C1 segment of cervical spinal cord (tissue), 14 donors: ENCODE measurements around the gene MRPS22.
"Not testable (repeated sequence)": the region's sequence is repeated elsewhere in the genome, so short reads cannot be mapped to it uniquely, and the experiment has no call there.

Experiments used
- DNase-seq, 14 donors: peaks; one replicate each; lab custom pipeline; 2025; lab: John Stamatoyannopoulos, UW

Gene MRPS22

GRCh38 chr3:139311557-139311956, 32.3 kb upstream of the MRPS22 start:
- DNase-seq, result no peak

DNA sequence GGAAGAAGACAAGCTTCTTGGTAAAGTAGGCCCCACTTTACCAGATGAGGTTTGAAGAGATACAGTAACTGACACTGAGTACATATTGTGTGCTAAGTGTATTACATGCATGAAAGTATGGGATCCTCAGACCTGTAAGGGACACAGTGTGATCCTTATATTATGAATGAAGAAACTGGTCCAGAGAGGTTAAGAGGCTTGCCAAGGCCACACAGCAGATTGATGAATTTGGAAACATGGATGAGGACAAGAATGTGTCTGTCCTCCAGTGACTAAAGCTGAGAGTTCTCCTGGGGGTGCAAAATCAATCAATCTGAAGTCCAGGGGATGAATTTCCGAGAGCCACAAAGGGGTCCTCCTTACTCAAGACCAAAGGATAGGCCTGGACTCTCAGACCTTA, 31.4 kb upstream of the MRPS22 start:
- no peak for DNase-seq

GRCh38 chr3:139312959-139313358, 30.9 kb upstream of the MRPS22 start:
- no peak for DNase-seq

GRCh38 chr3:139313921-139314320, 29.9 kb upstream of the MRPS22 start:
- no peak for DNase-seq

- DNase-seq, result no peak
Measured at GRCh38 chr3:139317215-139317614, 26.6 kb upstream of the MRPS22 start.

DNA sequence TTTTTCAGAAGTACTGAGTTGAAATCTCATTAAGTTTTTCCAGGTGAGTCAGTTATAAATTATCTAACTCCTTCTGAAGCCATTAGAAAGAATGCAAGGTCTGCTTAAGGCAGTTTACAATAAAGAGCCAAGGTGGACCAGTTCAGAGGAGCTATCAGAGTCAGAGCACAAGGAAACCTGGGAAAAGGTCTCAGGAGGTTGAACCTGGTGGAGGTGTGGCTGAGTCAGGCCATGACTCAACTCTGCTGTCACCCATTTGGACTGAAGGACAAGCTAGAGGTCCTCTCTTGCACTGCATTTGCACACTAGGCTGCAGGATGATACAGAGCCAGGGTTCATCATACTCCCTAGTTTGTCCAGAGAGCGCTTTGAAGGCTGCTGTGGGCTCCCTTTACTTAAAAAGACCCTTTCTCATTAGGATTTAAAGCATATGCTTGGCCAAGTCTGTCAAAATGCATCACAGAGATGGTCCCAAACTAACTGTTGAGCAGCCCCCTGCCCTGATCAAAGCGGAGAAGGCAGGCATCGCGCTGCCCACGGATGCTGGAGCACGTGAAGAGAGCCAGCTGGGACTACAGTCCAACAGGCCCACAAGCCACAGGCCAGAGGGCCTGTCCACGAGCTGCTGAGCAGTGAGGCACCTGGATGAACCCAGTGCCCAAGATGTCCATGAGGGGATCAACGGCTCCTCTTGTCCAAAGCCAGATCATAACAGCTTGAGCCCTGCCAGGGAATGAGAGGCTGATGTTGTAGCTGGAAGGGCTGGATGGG, 26.0 kb upstream of the MRPS22 start:
- no peak for DNase-seq

- no peak for DNase-seq
Measured at GRCh38 chr3:139318431-139318816, 25.4 kb upstream of the MRPS22 start.

- no peak for DNase-seq
Measured at GRCh38 chr3:139318826-139319225, 25.0 kb upstream of the MRPS22 start.

DNA sequence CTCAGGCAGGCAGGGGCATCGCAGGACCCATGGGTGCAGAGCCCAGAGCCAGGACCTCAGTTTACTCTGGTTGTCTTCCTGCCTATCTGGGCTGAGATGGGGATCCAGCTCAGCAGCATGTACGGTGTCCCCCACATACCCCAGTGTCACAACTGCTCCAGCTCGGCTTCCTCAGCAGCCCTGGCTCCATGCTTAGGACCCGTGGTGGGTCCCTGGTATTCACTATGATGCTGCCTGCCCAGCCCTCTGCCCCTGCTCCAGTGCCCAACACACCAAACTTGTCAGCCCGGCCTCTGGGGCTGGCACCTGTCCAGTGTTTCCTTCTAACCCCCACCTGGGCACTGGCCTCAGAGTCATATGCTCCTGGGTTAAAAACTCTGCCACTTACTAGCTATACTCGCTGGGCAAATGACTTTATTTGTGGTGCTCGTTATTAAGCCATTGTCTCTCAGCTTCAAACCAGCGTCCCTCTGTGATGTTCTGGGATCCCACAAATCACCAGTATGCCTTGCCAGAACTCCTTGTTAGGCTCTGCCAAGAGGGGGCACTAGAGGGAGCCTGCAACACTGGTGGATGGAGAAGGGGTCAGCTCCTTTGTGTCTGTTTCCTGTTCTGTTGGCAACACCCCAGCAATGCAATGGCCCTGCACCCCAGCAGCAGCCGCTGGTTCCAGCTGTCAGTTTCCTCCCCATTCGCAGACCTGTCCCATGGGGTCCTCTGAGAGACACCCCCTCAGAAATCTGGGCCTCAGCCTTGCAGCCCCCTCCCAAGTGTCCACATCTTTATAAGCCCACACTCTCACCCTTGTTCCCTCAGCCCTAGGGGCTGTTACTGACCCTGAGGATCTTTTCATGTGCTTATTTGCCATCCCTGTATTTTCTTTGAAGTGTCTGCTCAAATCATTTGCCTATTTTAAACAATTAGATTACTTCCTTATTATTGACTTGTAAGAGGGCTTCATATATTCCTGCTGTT, 24.1 kb upstream of the MRPS22 start:
- no peak for DNase-seq

DNA sequence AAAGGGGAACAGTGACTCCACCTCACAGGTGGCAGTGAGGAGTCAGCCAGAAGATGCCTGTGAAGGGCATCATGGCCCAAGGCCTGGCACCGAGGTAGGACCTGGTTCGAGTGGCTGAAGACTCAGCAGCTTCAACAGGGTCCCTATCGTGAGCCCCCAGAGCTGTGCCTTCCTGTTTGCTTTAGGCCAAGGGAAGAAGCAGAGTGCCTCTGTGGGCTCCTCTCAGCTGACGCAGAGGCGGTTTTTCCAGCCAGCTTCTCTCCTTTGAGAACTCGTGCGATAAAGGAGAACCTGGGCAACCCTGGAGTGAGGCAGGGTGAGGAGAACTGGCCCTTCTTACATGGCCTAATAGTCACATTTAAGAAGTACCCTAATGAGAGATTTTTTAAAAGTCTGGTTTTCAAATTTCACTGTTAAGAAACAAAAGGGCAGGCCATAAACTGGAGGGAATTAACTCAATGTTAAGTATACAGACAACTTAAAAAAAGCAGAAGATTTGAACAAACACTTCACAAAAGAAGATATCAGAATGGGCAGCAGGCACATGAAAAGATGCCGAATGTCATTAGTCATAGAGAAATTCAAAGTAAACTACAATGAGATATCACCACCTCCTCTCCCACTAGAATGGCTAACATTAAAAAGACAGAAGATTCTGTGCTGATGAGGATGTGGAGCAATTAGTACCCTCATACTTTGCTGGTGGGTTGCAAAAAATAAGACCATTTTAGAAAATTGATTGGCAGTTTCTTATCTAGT, 23.1 kb upstream of the MRPS22 start:
- DNase-seq, result no peak

DNA sequence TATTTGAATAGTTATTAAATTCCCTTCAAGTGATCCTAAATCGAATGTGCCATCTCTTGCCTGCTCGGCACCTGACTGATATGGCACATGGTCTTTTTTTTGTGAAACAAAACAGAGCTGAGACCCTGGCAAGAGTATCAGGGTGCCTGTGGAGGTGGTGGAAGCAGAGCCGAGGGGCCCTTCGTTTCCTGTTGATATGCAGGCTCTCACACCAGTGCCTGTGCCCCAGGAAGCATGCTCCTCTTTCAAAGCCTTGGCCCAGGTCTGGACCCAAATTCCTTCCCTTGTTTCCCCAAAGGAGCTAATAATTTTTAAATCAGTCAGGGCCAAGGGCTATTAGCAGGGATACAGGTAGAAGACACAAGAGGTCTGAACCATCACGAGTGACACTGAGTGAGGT, 21.5 kb upstream of the MRPS22 start:
- DNase-seq, result no peak

- no peak for DNase-seq
Measured at GRCh38 chr3:139323146-139323545, 20.7 kb upstream of the MRPS22 start.

DNA sequence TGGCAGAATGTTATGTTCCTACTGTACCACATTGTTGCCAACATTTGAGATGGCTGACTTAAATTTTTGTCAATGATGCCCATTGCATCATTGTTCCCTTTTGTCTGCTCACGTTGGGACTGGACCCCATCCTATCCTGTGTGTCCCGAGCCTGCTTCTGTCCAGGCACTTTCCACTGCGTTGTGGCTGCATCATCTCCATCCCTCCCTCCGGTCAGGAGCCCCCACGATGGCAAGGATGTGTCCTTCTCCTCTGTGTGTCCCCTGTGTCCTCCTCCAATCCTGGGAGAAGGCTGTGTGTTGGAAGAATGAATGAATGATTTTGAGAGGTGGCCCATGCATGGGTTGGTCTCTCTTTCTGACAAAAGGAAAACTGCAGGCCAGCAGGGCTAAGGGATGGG, 19.4 kb upstream of the MRPS22 start:
- DNase-seq, result no peak

DNA sequence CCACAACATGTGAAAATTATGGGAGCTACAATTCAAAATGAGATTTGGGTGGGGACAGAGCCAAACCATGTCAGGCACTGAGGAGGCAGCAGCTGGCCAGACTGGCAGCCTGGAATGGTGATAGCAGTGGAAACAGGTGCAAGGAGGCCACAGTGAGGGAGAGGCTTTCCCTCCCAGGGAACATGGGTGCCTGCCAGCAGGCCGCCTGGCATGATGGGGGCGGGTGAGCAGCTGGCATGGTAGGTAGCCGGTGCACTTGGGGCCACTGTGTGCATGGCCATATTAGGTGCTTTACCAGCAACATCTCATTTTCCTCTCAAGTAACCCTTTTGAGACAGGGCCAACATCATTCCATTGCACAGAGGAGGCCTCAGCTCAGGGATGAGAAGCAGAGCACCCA, 18.3 kb upstream of the MRPS22 start:
- DNase-seq, result no peak

- DNase-seq, result no peak
Measured at GRCh38 chr3:139326131-139326530, 17.7 kb upstream of the MRPS22 start.

- no peak for DNase-seq
Measured at GRCh38 chr3:139326707-139327106, 17.1 kb upstream of the MRPS22 start.

GRCh38 chr3:139327231-139327630, 16.6 kb upstream of the MRPS22 start:
- DNase-seq, result no peak

GRCh38 chr3:139327861-139328260, 16.0 kb upstream of the MRPS22 start:
- no peak for DNase-seq

DNA sequence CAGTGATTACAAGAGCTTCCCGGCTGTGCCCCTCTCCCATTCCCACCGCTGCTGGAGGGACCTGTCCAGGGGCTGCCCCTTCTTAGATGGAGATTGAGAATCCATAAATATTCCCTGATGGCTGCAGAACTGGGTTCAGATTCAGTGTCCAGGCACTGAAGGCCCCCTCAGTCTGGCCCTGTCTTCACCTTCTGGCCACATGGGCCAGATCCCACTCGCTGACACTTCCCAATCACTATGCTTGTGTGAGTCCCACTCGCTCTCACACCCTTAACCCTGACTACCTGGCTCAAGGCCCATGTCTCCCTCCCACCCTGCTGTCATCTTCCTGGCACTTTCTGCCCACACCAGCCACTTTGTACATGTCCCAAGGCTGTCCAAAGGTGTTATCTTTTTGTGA, 15.5 kb upstream of the MRPS22 start:
- DNase-seq, result no peak

GRCh38 chr3:139329364-139329850, 14.4 kb upstream of the MRPS22 start:
- DNase-seq, result peak in 12 of 14 donors; percentile 3 to 81 (median 62)

DNA sequence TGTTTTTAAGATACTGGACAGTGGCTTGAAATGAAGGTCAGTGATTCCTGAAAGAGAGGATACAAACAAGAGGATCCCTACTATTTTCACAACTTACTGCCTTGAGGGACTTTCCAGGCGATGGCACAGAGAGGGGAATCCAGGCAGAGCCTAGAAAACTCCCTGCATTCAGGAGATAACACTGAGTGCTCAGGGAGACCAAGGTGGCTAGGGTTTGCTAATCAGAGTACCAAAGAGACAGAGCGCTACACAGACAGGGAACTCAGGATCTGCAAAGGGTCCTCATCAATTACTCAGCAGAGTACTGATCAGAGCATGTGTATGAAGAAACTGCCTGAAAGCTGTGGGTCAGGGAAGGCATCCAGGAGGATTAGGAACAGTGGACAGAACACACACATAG, 11.7 kb upstream of the MRPS22 start:
- DNase-seq, result no peak

GRCh38 chr3:139334675-139335074, 9.1 kb upstream of the MRPS22 start:
- not testable (repeated sequence) for DNase-seq
